GM21825 (cell line): ENCODE results near the gene VSIG10.

Experiments
- ATAC-seq: cut with Tn5 transposase; IDR thresholded peaks from one replicate; pipeline ENCODE4 v1.9.1; 2021; ENCODE audit warnings: mild to moderate bottlenecking, moderate library complexity; ENCODE audit not compliant: unreplicated experiment

VSIG10 gene

DNA sequence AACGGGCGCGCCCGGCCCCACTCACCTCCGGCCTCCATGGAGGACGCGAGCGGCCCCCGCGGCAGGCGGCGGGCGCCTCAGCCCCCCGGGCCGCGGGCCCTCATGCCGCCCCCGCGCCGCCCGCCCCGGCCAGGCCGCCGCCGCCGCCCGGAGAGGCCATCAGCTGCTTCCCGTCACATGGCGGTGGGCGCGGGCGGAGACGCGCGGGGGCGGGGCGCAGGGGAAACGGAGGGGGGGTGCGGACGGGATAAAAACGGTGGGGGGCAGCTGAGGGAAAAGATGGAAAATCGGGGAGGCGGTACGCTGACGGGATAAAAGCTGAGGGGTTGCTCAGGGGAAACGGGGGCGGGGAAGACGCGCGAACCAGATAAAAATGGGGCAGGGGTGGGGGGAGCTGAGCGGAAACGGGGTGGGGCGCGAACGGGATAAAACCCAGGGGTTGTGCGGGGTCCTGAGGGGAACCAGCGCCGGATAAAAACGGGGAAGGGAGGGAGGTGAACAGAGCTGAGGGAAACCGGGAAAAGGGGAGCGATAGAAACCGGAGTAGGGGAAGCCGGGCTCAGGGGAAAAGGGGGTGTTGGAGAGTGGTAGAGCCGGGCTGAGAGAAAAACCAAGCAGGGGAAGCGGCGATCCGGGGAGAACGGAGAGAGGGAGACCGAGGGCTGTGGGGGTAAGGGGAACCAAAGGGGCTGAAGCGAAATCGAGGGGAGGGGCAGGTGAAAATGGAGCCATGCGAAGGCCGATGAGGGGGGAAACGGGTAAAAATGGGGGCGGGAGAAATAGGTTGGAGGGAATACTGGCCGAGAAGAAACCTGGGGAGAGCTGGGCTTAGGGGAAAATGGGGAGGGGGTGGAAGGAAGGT lies 42.6 kb downstream of the VSIG10 start, which contains the start of gene WSB2:
Gene WSB2, minus strand, starts transcription at position 169 of the 862 bp plus-strand sequence. Its CDS starts 131 bp downstream, at position 38.
- peak; percentile 58 for ATAC-seq

- peak; percentile 29 for ATAC-seq
Measured at GRCh38 chr12:118060301-118061010, 43.4 kb downstream of the VSIG10 start.

- no peak for ATAC-seq
Measured at GRCh38 chr12:118059341-118060191, 44.2 kb downstream of the VSIG10 start.

DNA sequence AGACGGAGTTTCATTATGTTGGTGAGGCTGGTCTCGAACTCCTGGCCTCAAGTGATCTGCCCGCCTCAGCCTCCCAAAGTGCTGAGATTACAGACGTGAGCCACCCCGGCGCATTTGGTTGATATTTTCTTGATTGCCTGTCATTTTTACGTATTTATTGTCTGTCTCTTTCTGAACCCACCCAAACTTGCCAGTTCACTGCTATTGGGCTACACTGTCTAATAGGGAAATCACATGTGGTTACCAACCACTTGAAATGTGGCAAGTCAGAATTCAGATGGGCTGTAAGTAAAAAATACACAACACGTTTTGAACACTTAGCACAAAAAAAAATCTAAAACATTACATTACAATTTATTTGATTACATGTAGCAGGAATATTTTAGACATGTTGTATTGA lies 44.9 kb downstream of the VSIG10 start:
- no peak for ATAC-seq

DNA sequence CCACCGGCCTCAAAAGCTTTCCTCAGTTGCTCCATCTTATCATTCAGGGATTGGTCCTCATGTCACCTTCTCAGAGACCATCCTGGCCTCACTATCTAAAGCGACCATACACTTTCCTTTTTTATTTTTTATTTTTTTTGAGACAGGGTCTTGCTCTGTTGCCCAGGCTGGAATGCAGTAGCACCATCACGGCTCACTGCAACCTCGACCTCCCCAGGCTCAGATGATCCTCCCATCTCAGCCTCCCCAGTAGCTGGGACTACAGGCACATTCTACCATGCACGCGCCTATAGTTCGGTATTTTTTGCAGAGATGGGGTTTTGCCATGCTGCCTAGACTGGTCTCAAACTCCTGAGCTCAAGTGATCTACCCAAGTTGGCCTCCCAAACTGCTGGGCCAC lies 45.6 kb downstream of the VSIG10 start:
- ATAC-seq, result no peak

- ATAC-seq, result no peak
Measured at GRCh38 chr12:118055865-118056773, 47.7 kb downstream of the VSIG10 start.

GRCh38 chr12:118055144-118055557 lies 48.7 kb downstream of the VSIG10 start:
- ATAC-seq, result no peak

- no peak for ATAC-seq
Measured at GRCh38 chr12:118053071-118053985, 50.5 kb downstream of the VSIG10 start.

DNA sequence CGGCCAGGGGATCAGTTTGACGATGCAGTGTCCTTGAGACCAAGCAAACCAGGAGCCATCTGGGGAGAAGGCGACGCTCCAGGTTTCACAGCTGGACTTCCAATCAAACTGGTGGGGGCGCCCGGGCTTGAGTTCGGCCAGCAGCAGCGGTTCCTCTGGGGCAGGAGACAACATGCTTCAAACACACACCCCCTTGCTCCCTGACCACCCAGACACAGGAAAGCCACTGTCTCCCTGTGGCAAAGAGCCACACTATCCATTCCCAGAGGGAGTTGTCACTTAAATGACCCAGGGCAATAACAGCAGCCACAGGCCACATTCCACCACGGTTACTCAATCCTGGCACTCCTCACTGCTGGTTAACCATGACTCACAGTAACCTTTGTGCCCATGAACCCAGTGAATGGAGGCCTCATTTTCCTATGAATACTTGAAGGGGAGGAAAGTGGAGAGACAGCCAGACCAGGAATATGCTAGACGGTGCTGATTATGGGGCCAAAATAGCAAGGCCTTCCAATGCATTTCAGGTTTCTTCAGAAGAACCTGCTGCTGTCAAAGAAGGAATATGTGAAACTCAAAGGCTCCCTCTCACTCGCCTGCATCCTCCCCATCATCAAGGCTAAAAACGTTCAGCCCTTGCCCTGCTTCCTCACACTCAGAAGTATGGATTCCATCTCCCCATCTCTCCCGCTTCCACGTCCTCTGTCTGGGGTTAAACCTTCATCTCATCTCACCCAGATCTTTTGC lies 51.3 kb downstream of the VSIG10 start:
- no peak for ATAC-seq

- no peak for ATAC-seq
Measured at GRCh38 chr12:118050972-118051910, 52.6 kb downstream of the VSIG10 start.

DNA sequence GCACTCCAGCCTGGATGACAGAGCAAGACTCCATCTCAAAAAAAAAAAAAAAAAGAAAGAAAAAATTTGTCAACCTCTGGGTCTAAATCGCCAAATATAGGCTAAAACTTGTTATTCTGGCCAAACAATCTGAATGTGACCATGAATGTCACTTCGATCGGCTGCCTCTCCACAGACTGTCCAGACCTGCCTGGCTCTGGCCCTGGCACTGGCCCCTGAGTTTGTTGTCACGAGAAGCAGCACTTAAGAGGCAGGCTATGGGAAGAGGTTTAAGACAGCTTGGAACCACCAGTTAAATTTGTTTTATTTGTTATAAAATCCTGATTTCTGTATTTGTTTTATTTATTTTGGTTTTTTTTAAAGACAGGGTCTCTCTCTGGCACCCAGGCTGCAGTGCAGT lies 57.4 kb downstream of the VSIG10 start:
- no peak for ATAC-seq

- no peak for ATAC-seq
Measured at GRCh38 chr12:118044577-118044976, 59.2 kb downstream of the VSIG10 start.

GRCh38 chr12:118044075-118044474 lies 59.7 kb downstream of the VSIG10 start:
- ATAC-seq, result no peak

DNA sequence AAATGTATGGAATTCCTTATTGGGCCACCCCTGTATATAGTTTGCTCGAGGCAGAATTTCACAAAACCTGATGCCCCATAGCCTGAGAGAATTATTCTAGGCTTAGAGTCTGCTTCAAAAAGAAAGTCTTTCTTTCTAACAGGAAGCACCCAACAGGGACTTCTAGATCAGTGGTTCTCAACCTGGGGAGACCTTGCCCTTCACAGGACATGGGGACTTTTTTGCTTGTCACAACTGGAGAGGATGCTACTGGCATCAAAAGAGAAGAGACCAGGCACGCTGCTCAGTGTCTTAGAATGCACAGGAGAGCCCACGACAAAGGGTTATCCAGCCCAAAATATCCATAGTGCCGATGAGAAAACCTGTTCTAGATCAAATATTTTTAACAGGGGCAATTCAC lies 61.7 kb downstream of the VSIG10 start:
- no peak for ATAC-seq

DNA sequence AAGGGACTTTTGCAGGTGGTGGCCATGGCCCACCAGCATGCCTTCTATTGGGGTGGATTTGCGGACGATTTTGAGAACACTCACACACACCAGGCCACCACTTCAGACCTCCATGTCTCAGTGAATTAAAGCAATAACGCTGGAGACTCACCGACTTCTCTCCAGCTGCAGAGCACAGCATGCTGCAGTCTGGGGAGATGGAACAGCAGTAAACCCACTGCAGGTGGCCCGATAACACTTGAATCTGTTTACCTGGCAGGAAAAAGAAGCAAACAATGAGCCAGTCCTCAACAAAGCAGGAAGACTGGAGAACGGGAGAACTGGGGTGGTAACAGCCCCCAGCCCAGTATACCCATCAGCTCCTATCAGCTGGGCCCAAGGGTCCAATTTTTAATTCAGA lies 65.7 kb downstream of the VSIG10 start:
- no peak for ATAC-seq

DNA sequence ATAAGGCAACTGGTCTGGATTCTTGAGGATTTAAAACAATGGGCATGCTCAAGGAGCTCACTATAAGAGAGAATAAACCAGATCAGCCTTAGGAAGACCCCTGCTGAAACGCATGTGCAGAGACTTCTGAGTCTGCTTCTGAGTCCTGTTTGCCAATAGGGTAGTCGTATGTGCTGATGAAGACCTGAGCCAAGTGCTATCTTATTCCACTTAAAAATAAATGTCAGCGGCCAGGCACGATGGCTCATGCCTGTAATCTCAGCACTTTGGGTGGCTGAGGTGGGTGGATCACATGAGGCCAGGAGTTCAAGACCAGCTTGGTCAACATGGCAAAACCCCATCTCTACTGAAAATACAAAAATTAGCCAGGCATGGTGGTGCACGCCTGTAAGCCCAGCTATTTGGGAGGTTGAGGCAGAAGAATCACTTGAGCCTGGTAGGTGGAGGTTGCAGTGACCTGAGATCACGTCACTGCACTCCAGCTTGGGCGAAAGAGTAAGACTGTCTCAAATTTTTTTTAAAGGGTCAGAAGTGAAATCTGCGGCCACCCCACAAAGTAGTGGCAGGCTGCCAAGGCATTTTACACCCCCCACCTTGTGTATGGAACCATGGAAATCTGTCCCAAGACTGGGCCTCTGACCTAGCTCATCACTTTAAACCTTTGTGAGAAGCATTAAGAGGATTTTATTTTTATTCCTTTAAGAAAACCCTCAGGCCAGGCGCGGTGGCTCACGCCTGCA lies 67.0 kb downstream of the VSIG10 start:
- ATAC-seq, result no peak
